Heart left ventricle (tissue), 16 donors: ENCODE measurements around the gene BACE1-AS. TPM values are rescaled to one million over a fixed set of nuclear protein-coding genes. Genes with fewer than 3 reads are reported as not detected.

ENCODE experiments used
- ATAC-seq, 4 donors: fragments of 200-7000 bp; cut with Tn5 transposase; one replicate each; pipeline ENCODE4 v1.9.1; 2020 to 2022; ENCODE audit warnings: moderate library complexity in 4 of 4, mild to moderate bottlenecking in 3 of 4, moderate number of reproducible peaks in 1 of 4
- DNase-seq, 5 donors: peaks; one replicate each; pipeline ENCODE4 v3.0.0-alpha.2; 2020
- H3K27ac ChIP-seq, 12 donors: fragments of 200-600 bp; sonication (generic) in 4 of 12; one replicate each; pipeline versions ENCODE4 v1.5.0 to v1.8.0; 2016 to 2022; ENCODE audit warnings: mild to moderate bottlenecking in 2 of 12
- H3K27me3 ChIP-seq, 9 donors: fragments of 200-600 bp; sonication (generic) in 2 of 9; one replicate each; pipeline versions ENCODE4 v1.5.1 to v1.8.0; 2016 to 2022; ENCODE audit warnings: mild to moderate bottlenecking in 3 of 9
- H3K36me3 ChIP-seq, 9 donors: fragments of 200-600 bp; sonication (generic) in 2 of 9; one replicate each; pipeline versions ENCODE4 v1.5.0 to v1.8.0; 2018 to 2022; ENCODE audit warnings: mild to moderate bottlenecking in 2 of 9
- H3K4me1 ChIP-seq, 12 donors: fragments of 200-600 bp; sonication (generic) in 4 of 12; one replicate each; pipeline versions ENCODE4 v1.5.0 to v1.8.0; 2016 to 2022; ENCODE audit warnings: mild to moderate bottlenecking in 3 of 12
- H3K4me3 ChIP-seq, 12 donors: fragments of 200-600 bp; sonication (generic) in 4 of 12; one replicate each; pipeline versions ENCODE4 v1.5.0 to v1.8.0; 2017 to 2022; ENCODE audit warnings: mild to moderate bottlenecking in 9 of 12, moderate library complexity in 4 of 12
- H3K9me3 ChIP-seq, 12 donors: fragments of 200-600 bp; sonication (generic) in 4 of 12; one replicate each; pipeline versions ENCODE4 v1.5.0 to v1.8.0; 2016 to 2022; ENCODE audit warnings: mild to moderate bottlenecking in 1 of 12
- POLR2A ChIP-seq, 2 donors: fragments of 450-650 bp; IDR thresholded peaks; one replicate each; pipeline ENCODE4 v1.6.1; 2017; ENCODE audit warnings: antibody characterized with exemption in 2 of 2, mild to moderate bottlenecking in 2 of 2, moderate library complexity in 2 of 2
- WGBS, 4 donors: extraction: QIAGEN DNeasy Blood & Tissue Kit in 2 of 4; methylation state at CpG; one replicate each; pipeline versions ENCODE4 v1.1.5 to v1.1.7; 2013 to 2018; 5-methylcytosine and 5-hydroxymethylcytosine counted together
- intact Hi-C, 10 donors: fragments of 100-400 bp; cut with DNase I; formaldehyde crosslinking; loops; one replicate each; pipeline versions ENCODE4 v1.11.1 to v1.14.2; 2022
- long read RNA-seq, 3 donors: library from polyadenylated mRNA; unstranded; transcript quantifications; one replicate each; pipeline ENCODE4 v2.0.0, GENCODE V29; 2020 to 2021
- polyA plus RNA-seq, 2 donors: library from polyadenylated mRNA; stranded (reverse); fragments of 200-250 nt; gene quantifications; one replicate each; pipeline ENCODE4 v1.2.3, GENCODE V29; 2013
- total RNA-seq, 9 donors: library from RNA; depleted of rRNA in 2 of 9; stranded (reverse); fragments of >200 nt in 2 of 9; fragmentation: NEBNext Ultra II Directional in 3 of 9; extraction: Animal tissue kit (Norgen Biotek cat#: 25700) in 3 of 9; gene quantifications; one replicate each; pipeline versions ENCODE4 v1.1.0 to v1.2.4, GENCODE V29; 2016 to 2023
- TF ChIP-seq, protein P1 (sequence below), 12 donors: fragments of 200-600 bp; sonication (generic) in 4 of 12; IDR thresholded peaks; one replicate each; pipeline versions ENCODE4 v1.5.0 to v1.8.0; 2018 to 2022; ENCODE audit warnings: antibody characterized with exemption in 12 of 12, mild to moderate bottlenecking in 5 of 12
- donor health status: ischemic (EF 13 %, LVEDD 7.1; RV severe dilation, severe dysfunction).
- donor health status: healthy with polysubstance abuse.
- donor health status: DM: no; HTN: yes; CAD: no.
- donor health status: DM: no; HTN: no; CAD: no.
- donor health status: ischemic (EF 25% LVEDD 6.9; RV normal size, moderate dysfunction).
- donor health status: ischemic (EF 25% LVEDD 5.7; RV mildly dilated, moderate dysfunction).
- donor health status: healthy.
- donor health status: DM: yes; HTN: yes; CAD: no.
- donor health status: ischemic (EF 35%, LVEDD 5.7; RV mildly dilated, moderate dysfunction).
- donor health status: nonischemic (EF 11% LVEDD 7.7; RV severe dilation, severe dysfunction).
- donor health status: DM: yes; HTN: yes; CAD: no.
- donor health status: PGD.
- donor health status: ischemic (EF 29% LVEDD 5.4; RV normal size, mild dysfunction).
- donor health status: nonischemic (EF 23%, LVEDD 6.1; RV moderate dilation, normal function).

The BACE1-AS gene
- 10 to 100 TPM in 5 of 9 donors, 1 to 10 TPM in 4; 5.8 to 16.6 (median 10.8) TPM for total RNA-seq
- polyA plus RNA-seq = 1 to 10 TPM; 4.2 to 9.8 TPM
- long read RNA-seq, donor 1, partial matches to known transcripts = 0 of 6 reads
- long read RNA-seq, donor 1, other reads (novel, unspliced or antisense) = 4 of 6 reads
- long read RNA-seq, donor 2, partial matches to known transcripts = 0 of 9 reads
- long read RNA-seq, donor 2, other reads (novel, unspliced or antisense) = 8 of 9 reads
- long read RNA-seq, donor 3, partial matches to known transcripts = 0 of 3 reads
- long read RNA-seq, donor 3, other reads (novel, unspliced or antisense) = 2 of 3 reads

DNA sequence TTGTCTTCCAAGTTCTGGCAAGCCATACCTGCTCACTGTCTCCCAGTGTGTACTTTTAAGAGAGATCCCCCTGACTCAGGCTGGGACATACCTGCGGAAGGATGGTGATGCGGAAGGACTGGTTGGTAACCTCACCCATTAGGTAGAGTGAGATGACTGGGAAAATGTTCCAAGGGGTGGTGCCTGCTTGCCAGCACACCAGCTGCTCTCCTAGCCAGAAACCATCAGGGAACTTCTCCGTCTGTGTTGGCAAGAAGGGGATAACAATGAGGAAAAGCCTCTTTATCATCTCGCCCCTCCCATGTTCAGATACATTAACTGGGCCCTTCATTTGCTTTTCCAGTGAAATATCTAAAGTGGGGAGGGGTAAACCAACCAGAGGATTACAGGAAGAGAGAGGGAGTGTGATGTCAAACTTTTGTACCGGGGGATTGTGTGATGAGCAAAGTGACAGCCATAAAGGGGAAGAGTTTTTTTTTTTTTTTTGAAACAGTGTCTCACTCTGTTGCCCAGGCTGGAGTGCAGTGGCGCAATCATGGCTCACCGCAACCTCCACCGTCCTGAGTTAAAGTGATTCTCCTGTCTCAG lies at the start of gene BACE1-AS:
TSS of gene BACE1-AS (plus strand) at position 538 of the 588 bp plus-strand sequence.
- no peak for DNase-seq
- no peak within 1 kb of the TSS for H3K27ac ChIP-seq
- H3K4me1 ChIP-seq = no peaks in the 10 kb centered on the region
- no peak within 1 kb of the TSS for H3K4me3 ChIP-seq
- intact Hi-C loops = no loop called here
- H3K36me3 ChIP-seq = peaks cover 0 to 96% (median 85%) of the 10 kb centered on the region in 9 donors
- peak in 1 of 4 donors; percentile 17 for ATAC-seq
- TF ChIP-seq POLR2A (IDR thresholded peaks at IDR 0.05) = no peak
- TF ChIP-seq, protein P1, sequence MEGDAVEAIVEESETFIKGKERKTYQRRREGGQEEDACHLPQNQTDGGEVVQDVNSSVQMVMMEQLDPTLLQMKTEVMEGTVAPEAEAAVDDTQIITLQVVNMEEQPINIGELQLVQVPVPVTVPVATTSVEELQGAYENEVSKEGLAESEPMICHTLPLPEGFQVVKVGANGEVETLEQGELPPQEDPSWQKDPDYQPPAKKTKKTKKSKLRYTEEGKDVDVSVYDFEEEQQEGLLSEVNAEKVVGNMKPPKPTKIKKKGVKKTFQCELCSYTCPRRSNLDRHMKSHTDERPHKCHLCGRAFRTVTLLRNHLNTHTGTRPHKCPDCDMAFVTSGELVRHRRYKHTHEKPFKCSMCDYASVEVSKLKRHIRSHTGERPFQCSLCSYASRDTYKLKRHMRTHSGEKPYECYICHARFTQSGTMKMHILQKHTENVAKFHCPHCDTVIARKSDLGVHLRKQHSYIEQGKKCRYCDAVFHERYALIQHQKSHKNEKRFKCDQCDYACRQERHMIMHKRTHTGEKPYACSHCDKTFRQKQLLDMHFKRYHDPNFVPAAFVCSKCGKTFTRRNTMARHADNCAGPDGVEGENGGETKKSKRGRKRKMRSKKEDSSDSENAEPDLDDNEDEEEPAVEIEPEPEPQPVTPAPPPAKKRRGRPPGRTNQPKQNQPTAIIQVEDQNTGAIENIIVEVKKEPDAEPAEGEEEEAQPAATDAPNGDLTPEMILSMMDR (IDR thresholded peaks at IDR 0.05) = no peak
- H3K27me3 ChIP-seq = no peaks in the 10 kb centered on the region
- no peaks in the 10 kb centered on the region for H3K9me3 ChIP-seq
- 92 to 94% (median 92%) methylated on average over 8 of the region's 8 CpGs for WGBS, 4 donors

DNA sequence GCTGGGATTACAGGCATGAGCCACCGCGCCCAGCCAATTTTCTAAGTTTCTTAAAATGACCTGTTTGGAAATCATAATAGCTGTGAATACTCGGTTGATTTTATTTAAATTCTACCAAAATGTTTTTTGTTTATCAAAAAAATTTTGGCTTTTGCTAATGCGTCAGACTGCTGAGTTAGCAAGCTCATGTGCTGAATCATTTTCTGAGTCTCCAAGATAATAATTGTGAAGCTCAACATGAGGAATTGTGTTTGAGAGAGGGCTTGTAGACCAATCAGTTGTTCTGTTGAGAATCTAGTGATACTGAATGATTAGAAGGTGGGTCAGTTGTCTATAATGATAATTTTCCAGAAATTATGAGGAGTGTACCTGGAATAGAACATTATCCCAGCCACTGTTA lies 42.8 kb upstream of the BACE1-AS start:
- H3K36me3 ChIP-seq = peaks cover 0 to 89% (median 81%) of the 10 kb centered on the region in 9 donors

DNA sequence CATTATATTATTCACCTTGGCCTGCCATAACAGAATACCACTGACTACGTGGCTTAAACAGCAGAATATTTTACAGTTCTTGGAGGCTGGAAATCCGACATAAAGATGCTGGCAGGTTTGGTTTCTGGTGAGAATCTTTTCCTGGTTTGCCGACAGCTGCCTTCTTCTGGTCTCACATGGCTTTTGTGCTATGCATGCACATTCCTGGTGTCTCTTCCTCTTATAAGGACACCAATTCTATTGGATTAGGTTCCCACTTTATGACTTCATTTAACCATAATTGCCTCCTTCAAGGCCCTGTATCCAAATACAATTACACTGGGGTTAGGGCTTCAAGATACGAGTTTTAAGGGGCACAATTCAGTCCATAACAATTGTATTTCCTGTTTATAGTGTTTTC lies 41.6 kb upstream of the BACE1-AS start:
- H3K27ac ChIP-seq = no peak overlapping the region
- WGBS, 4 donors = 89 to 92% (median 91%) methylated on average over 4 of the region's 4 CpGs
- H3K36me3 ChIP-seq = peaks cover 0 to 89% (median 75%) of the 10 kb centered on the region in 9 donors
- DNase-seq (no peak), ATAC-seq (no peak)
- no peaks in the 10 kb centered on the region for H3K27me3 ChIP-seq
- no peak overlapping the region for H3K4me3 ChIP-seq
- intact Hi-C loops = no loop called here
- H3K4me1 ChIP-seq = no peaks in the 10 kb centered on the region
- no peaks in the 10 kb centered on the region for H3K9me3 ChIP-seq
- no peak for TF ChIP-seq POLR2A (IDR thresholded peaks at IDR 0.05)
- TF ChIP-seq, protein P1 (IDR thresholded peaks at IDR 0.05) = no peak

More for the DNA sequence above, 42.8 kb upstream of the BACE1-AS start:
- no peak for ATAC-seq
- 94 to 98% (median 96%) methylated on average over 4 of the region's 4 CpGs for WGBS, 4 donors
- DNase-seq = no peak
- H3K9me3 ChIP-seq = no peaks in the 10 kb centered on the region
- no peaks in the 10 kb centered on the region for H3K27me3 ChIP-seq
- TF ChIP-seq, protein P1 (IDR thresholded peaks at IDR 0.05) = no peak
- TF ChIP-seq POLR2A (IDR thresholded peaks at IDR 0.05) = no peak
- no peak overlapping the region for H3K4me3 ChIP-seq
- no peaks in the 10 kb centered on the region for H3K4me1 ChIP-seq
- H3K27ac ChIP-seq = no peak overlapping the region
- intact Hi-C loops = no loop called here

DNA sequence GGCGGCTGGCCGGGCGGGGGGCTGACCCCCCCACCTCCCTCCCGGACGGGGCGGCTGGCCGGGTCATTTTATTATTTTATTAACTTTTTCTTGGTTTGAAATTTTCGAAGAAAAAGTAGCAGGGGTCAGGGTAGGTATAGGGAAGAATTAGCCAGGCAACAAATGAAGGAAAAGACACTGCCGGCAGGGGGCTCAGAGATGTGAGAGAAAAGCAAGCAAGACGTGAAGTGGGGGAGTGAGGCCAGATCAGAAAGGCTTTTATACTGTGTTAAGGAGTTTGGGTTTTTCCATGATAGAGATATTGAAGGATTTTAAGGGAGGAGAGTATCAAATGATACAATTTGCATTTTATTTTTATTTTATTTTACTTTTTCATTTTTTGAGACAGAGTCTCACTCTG lies 39.6 kb upstream of the BACE1-AS start:
- WGBS, 4 donors = 91 to 97% (median 94%) methylated on average over 10 of the region's 10 CpGs
- DNase-seq (no peak), ATAC-seq (no peak)
- H3K4me1 ChIP-seq = no peaks in the 10 kb centered on the region
- TF ChIP-seq POLR2A (IDR thresholded peaks at IDR 0.05) = no peak
- TF ChIP-seq, protein P1 (IDR thresholded peaks at IDR 0.05) = no peak
- H3K27me3 ChIP-seq = no peaks in the 10 kb centered on the region
- intact Hi-C loops = no loop called here
- H3K27ac ChIP-seq = no peak overlapping the region
- H3K4me3 ChIP-seq = no peak overlapping the region
- H3K36me3 ChIP-seq = peaks cover 0 to 87% (median 74%) of the 10 kb centered on the region in 9 donors
- no peaks in the 10 kb centered on the region for H3K9me3 ChIP-seq
